ENCODE data around the gene DEFB123. TPM values are rescaled to one million over a fixed set of nuclear protein-coding genes. Genes with fewer than 3 reads are reported as not detected.

The DEFB123 gene
- total RNA-seq, 6 experiments from 2014 or later, result not detected

DNA sequence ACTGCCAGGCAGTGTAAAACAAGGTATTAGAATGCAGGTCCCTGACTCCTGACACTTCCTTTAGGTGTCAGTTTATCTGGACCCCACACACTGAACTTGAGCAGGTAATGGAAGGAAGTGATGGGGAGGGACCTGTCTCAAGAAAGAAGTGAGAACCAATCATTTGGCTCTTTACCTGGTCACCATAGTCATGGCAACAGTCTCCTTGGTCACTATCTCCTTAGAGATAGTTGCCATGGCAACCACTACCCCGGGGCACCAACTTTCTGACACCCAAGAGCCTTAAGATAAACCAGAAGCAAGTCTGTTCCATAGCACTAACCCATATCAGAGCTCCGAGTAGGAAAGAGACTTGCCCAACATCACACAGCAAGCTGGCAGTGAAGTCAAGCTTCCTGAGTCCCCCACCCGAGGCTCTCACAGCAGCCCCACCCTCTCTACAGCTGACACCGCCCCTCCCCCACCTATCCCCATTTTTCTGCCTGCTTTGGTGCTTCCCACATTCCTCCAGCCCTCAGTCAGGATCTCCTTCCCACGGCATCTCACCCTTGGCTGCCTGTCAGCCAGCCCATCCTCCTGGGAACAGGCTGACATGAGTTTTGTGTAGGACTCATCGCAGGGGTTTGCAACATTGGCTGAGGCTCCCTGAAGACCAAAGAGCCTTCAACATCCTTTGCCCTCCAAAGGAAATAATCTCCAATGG is 57.6 kb downstream of the DEFB123 start:
- H3K4me3 Mint-ChIP-seq, result no peak overlapping the region
- no peaks in the 10 kb centered on the region for H3K36me3 Mint-ChIP-seq (ENCODE audit: low read depth)
- TF ChIP-seq, protein P1, sequence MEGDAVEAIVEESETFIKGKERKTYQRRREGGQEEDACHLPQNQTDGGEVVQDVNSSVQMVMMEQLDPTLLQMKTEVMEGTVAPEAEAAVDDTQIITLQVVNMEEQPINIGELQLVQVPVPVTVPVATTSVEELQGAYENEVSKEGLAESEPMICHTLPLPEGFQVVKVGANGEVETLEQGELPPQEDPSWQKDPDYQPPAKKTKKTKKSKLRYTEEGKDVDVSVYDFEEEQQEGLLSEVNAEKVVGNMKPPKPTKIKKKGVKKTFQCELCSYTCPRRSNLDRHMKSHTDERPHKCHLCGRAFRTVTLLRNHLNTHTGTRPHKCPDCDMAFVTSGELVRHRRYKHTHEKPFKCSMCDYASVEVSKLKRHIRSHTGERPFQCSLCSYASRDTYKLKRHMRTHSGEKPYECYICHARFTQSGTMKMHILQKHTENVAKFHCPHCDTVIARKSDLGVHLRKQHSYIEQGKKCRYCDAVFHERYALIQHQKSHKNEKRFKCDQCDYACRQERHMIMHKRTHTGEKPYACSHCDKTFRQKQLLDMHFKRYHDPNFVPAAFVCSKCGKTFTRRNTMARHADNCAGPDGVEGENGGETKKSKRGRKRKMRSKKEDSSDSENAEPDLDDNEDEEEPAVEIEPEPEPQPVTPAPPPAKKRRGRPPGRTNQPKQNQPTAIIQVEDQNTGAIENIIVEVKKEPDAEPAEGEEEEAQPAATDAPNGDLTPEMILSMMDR (IDR thresholded peaks at IDR 0.05), result no peak
- H3K27ac Mint-ChIP-seq, result no peak overlapping the region
- H3K4me1 Mint-ChIP-seq (ENCODE audit: low read depth), result peaks cover 21% of the 10 kb centered on the region
- H3K27me3 Mint-ChIP-seq (ENCODE audit: insufficient read depth), result peaks cover 15% of the 10 kb centered on the region
- DNase-seq, result peak; percentile 50
- no peaks in the 10 kb centered on the region for H3K9me3 Mint-ChIP-seq

Other genes with a start within 250 kb of the DEFB123 start
- gene DEFB115, start 183.0 kb upstream of the DEFB123 start, total RNA-seq (2021; fragmentation: NEBNext Ultra II Directional; extraction: Animal tissue kit (Norgen Biotek cat#: 25700)), result not detected
- gene DEFB116, start 132.0 kb upstream of the DEFB123 start, total RNA-seq (2021; fragmentation: NEBNext Ultra II Directional; extraction: Animal tissue kit (Norgen Biotek cat#: 25700)), result not detected
- gene DEFB118, start 72.0 kb upstream of the DEFB123 start, total RNA-seq (2021; fragmentation: NEBNext Ultra II Directional; extraction: Animal tissue kit (Norgen Biotek cat#: 25700)), result not detected
- not detected for gene DEFB119, start 50.0 kb upstream of the DEFB123 start, total RNA-seq (2021; fragmentation: NEBNext Ultra II Directional; extraction: Animal tissue kit (Norgen Biotek cat#: 25700))
- not detected for gene DEFB121, start 34.4 kb upstream of the DEFB123 start, total RNA-seq (2021; fragmentation: NEBNext Ultra II Directional; extraction: Animal tissue kit (Norgen Biotek cat#: 25700))
- gene DEFB124, start 34.5 kb downstream of the DEFB123 start, total RNA-seq (2021; fragmentation: NEBNext Ultra II Directional; extraction: Animal tissue kit (Norgen Biotek cat#: 25700)), result not detected
- not detected for gene REM1, start 34.7 kb downstream of the DEFB123 start, total RNA-seq (2021; fragmentation: NEBNext Ultra II Directional; extraction: Animal tissue kit (Norgen Biotek cat#: 25700))
- gene HM13, start 73.8 kb downstream of the DEFB123 start, total RNA-seq (2021; fragmentation: NEBNext Ultra II Directional; extraction: Animal tissue kit (Norgen Biotek cat#: 25700)), result 100 to 1,000 TPM; 265 to 332 (median 284) TPM
- gene ID1, start 164.7 kb downstream of the DEFB123 start, total RNA-seq (2021; fragmentation: NEBNext Ultra II Directional; extraction: Animal tissue kit (Norgen Biotek cat#: 25700)), result 100 to 1,000 TPM; 397 to 487 (median 452) TPM
- gene COX4I2, start 197.3 kb downstream of the DEFB123 start, total RNA-seq (2021; fragmentation: NEBNext Ultra II Directional; extraction: Animal tissue kit (Norgen Biotek cat#: 25700)), result not detected

Data from HFFc6 (cell line).